Right lobe of liver (tissue), 4 donors: ENCODE data around the gene PSMB10.

Experiments
- POLR2A ChIP-seq: fragments of 450-650 bp; IDR thresholded peaks from one replicate; pipeline ENCODE4 v1.6.1; 2017; ENCODE audit warnings: antibody characterized with exemption, mild to moderate bottlenecking
- TF ChIP-seq, protein P1 (sequence below), 4 donors: fragments of 200-600 bp in 3 of 4; fragments of 450-650 bp in 1 of 4; IDR thresholded peaks; one replicate each; pipeline versions ENCODE4 v1.5.1 to v1.8.0; 2016 to 2022; ENCODE audit warnings: antibody characterized with exemption in 4 of 4, mild to moderate bottlenecking in 2 of 4
- donor health status: DM: no; HTN: no; CAD: no.
- donor health status: DM: no; HTN: no; CAD: no.
- donor health status: DM: no; HTN: yes; CAD: no.

DNA sequence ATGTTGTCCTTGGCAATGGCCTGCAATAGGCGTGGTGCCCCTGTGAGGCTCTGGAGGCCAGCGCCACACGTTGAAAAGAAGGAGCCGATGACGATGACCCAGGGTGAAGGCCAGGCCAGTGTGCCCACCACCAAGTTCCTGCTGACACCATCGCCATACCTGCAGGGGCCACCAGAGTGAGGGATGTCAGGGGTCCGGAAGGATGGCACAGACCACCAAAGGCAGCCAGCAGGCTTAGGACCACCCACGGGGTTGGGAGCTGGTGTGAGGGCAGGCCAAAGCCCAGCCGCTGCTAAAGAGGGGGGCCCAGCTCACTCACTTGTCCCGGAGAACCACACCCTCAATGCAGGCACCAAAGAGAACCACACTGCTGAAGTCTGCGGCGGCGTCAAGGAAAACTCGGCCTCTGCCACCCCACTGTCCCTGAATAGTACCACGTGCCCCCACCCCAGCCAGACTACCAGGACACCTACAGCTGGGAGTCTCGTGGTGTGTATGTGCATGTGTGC, 13.7 kb upstream of the PSMB10 start:
- TF ChIP-seq, protein P1, sequence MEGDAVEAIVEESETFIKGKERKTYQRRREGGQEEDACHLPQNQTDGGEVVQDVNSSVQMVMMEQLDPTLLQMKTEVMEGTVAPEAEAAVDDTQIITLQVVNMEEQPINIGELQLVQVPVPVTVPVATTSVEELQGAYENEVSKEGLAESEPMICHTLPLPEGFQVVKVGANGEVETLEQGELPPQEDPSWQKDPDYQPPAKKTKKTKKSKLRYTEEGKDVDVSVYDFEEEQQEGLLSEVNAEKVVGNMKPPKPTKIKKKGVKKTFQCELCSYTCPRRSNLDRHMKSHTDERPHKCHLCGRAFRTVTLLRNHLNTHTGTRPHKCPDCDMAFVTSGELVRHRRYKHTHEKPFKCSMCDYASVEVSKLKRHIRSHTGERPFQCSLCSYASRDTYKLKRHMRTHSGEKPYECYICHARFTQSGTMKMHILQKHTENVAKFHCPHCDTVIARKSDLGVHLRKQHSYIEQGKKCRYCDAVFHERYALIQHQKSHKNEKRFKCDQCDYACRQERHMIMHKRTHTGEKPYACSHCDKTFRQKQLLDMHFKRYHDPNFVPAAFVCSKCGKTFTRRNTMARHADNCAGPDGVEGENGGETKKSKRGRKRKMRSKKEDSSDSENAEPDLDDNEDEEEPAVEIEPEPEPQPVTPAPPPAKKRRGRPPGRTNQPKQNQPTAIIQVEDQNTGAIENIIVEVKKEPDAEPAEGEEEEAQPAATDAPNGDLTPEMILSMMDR (IDR thresholded peaks at IDR 0.05) = no peak
- TF ChIP-seq POLR2A = no peak
